CD4-positive, alpha-beta T cell (primary cell): Measurements from ENCODE around the gene PRR5L. TPM values are rescaled to one million over a fixed set of nuclear protein-coding genes. Genes with fewer than 3 reads are reported as not detected.

Experiments
- ATAC-seq: fragments of 200-7000 bp; cut with Tn5 transposase; one replicate; pipeline ENCODE4 v1.10.0; 2022; ENCODE audit warnings: mild to moderate bottlenecking; ENCODE audit not compliant: poor library complexity
- CTCF ChIA-PET: fragments of 350-600 bp; sonication (Branson Sonifier 250); formaldehyde crosslinking; loops from one replicate; lab custom pipeline; 2021; ENCODE audit warnings: antibody characterized with exemption, inconsistent platforms; lab: Charles Lee
- POLR2A ChIA-PET: fragments of 350-600 bp; sonication (Branson Sonifier 250); formaldehyde crosslinking; loops from one replicate; lab custom pipeline; 2021; ENCODE audit warnings: antibody characterized with exemption, inconsistent platforms; lab: Charles Lee
- DNase-seq, 14 experiments: peaks; one replicate each; pipeline ENCODE4 v3.0.0-alpha.2; 2013 to 2020; ENCODE audit warnings: mixed read lengths in 2 of 14
- H3K27ac ChIP-seq, 2 donors: one replicate each; pipeline versions ENCODE4 v1.5.1 to v1.7.0; 2013; ENCODE audit warnings: low read length in 2 of 2, low read depth in 1 of 2, mild to moderate bottlenecking in 1 of 2
- H3K27me3 ChIP-seq, 2 experiments: 1 replicate in 1 of 2; 2 replicates in 1 of 2; pipeline versions ENCODE4 v1.6.1 to v1.7.0; 2013; ENCODE audit warnings: low read length in 2 of 2, control low read depth in 1 of 2, mild to moderate bottlenecking in 1 of 2, moderate library complexity in 1 of 2; ENCODE audit not compliant: insufficient read depth in 2 of 2, control insufficient read depth in 1 of 2
- H3K36me3 ChIP-seq: one replicate; pipeline ENCODE4 v1.6.1; 2013; ENCODE audit warnings: low read length, control low read depth; ENCODE audit not compliant: insufficient read depth
- H3K4me1 ChIP-seq: one replicate; pipeline ENCODE4 v1.6.1; 2013; ENCODE audit warnings: low read length, control low read depth; ENCODE audit not compliant: insufficient read depth
- H3K4me3 ChIP-seq: one replicate; pipeline ENCODE4 v1.5.1; 2013; ENCODE audit warnings: mild to moderate bottlenecking, low read length, moderate library complexity
- H3K9me3 ChIP-seq, 2 experiments: 1 replicate in 1 of 2; 2 replicates in 1 of 2; pipeline versions ENCODE4 v1.6.1 to v1.7.0; 2013; ENCODE audit warnings: low read length in 2 of 2, mild to moderate bottlenecking in 2 of 2, control low read depth in 1 of 2, moderate library complexity in 1 of 2; ENCODE audit not compliant: control insufficient read depth in 1 of 2, insufficient read depth in 1 of 2
- H3K27ac Mint-ChIP-seq: one replicate; pipeline ENCODE4 v1.8.0; 2020; ENCODE audit warnings: mixed read lengths
- H3K27me3 Mint-ChIP-seq: one replicate; pipeline ENCODE4 v1.8.0; 2021; ENCODE audit warnings: mixed read lengths
- H3K36me3 Mint-ChIP-seq: one replicate; pipeline ENCODE4 v1.8.0; 2021; ENCODE audit warnings: low read depth, mixed read lengths
- H3K4me1 Mint-ChIP-seq: one replicate; pipeline ENCODE4 v1.8.0; 2021; ENCODE audit warnings: low read depth, mixed read lengths
- H3K4me3 Mint-ChIP-seq: one replicate; pipeline ENCODE4 v1.8.0; 2020; ENCODE audit warnings: mild to moderate bottlenecking, mixed read lengths
- H3K9me3 Mint-ChIP-seq: one replicate; pipeline ENCODE4 v1.8.0; 2020; ENCODE audit warnings: mixed read lengths
- intact Hi-C, 2 experiments: fragments of 100-400 bp; cut with DNase I in 1 of 2; cut with micrococcal nuclease in 1 of 2; formaldehyde crosslinking; loops; one replicate each; pipeline versions ENCODE4 v1.15.1 to v1.9.0; 2023 to 2025; cut with DNase I, micrococcal nuclease
- total RNA-seq, 174 experiments: library from RNA in 2 of 174; stranded (reverse) in 2 of 174; gene quantifications; one replicate each; pipeline ENCODE4 v1.2.3 and lab custom pipeline; 2021 to 2026
- TF ChIP-seq, protein P1 (sequence below): fragments of 200-600 bp; IDR thresholded peaks from one replicate; pipeline ENCODE4 v1.8.0; 2022; ENCODE audit warnings: antibody characterized with exemption, mild to moderate bottlenecking

Gene PRR5L
- total RNA-seq, 2 experiments from 2014 or later: 5.4 to 7.6 TPM

DNA sequence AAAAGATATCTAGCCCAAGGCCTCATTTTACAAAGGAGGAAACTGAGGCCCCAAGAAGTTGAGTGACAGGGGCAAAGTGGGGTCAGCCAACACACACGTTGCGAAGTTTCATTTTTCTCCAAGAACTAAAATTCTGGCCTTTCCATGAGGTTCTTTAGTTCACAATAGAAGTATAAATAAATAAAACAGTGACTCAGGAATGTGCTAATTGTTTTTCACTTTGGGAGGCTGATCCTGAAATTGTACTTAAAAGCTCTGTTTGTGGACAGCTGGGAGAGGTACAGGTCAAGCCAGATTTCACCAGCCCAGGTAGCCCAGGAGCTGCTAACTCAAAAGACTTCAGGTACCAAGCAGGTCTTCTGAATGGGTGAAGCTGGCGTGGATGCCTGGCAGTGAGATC lies 108.7 kb downstream of the PRR5L start:
- Mint-ChIP-seq H3K27ac (no peak overlapping the region), H3K27me3 (no peaks in the 10 kb centered on the region), H3K4me1 (peaks cover 38% of the 10 kb centered on the region), H3K4me3 (no peak overlapping the region), H3K36me3 (peaks cover 10% of the 10 kb centered on the region), H3K9me3 (no peaks in the 10 kb centered on the region)
- Histone ChIP-seq H3K27ac (no peak overlapping the region), H3K36me3 (peaks cover 16% of the 10 kb centered on the region), H3K4me1 (peaks cover 35% of the 10 kb centered on the region), H3K4me3 (no peak overlapping the region), H3K27me3 (no peaks in the 10 kb centered on the region), H3K9me3 (no peaks in the 10 kb centered on the region)
- intact Hi-C loops: no loop called here
- CTCF ChIA-PET: interaction anchor here (1.7 kb wide), 1 partner anchor 9 kb away, joined by 3 read pairs; no protein-coding TSS in a partner anchor
- TF ChIP-seq, protein P1, sequence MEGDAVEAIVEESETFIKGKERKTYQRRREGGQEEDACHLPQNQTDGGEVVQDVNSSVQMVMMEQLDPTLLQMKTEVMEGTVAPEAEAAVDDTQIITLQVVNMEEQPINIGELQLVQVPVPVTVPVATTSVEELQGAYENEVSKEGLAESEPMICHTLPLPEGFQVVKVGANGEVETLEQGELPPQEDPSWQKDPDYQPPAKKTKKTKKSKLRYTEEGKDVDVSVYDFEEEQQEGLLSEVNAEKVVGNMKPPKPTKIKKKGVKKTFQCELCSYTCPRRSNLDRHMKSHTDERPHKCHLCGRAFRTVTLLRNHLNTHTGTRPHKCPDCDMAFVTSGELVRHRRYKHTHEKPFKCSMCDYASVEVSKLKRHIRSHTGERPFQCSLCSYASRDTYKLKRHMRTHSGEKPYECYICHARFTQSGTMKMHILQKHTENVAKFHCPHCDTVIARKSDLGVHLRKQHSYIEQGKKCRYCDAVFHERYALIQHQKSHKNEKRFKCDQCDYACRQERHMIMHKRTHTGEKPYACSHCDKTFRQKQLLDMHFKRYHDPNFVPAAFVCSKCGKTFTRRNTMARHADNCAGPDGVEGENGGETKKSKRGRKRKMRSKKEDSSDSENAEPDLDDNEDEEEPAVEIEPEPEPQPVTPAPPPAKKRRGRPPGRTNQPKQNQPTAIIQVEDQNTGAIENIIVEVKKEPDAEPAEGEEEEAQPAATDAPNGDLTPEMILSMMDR: no peak
- ATAC-seq (no peak), DNase-seq (no peak)
- POLR2A ChIA-PET: no interaction called here

DNA sequence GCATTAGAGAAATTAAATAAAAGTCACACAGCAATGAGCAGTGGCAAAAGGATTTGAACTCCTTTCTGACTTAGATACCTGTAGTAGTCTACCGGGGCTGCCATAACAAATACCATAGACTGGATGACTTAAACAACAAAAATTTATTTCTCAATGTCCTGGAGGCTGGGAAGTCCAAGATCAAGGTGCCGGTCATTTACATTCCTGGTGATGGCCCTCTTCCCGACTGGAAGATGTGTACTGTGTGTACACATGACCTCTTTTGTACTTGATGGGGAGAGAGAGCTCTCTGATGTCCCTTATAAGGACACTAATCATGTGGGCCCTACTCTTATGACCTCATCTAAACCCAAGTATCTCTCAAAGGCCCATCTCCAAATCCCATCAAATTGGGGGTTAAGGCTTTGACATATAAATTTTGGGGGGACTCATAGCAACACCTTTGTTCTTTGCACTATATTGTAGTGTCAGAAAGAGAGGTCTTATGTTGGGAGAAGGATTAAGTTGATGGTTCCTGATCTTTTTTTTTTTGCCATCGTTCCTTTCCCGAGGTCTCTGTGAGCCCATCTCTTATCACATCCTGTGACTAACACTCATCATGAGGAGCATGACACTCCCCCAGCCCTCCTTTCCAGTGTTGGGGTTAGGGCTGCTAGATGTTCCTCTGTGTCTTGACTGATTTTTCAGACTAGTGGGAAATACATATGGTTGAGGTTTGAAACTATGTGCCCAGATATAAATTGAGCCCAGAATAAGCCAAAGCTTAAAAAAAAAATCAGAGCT lies 109.7 kb downstream of the PRR5L start:
- Histone ChIP-seq H3K9me3 (no peaks in the 10 kb centered on the region), H3K4me1 (peaks cover 36% of the 10 kb centered on the region), H3K27me3 (no peaks in the 10 kb centered on the region), H3K4me3 (no peak overlapping the region), H3K36me3 (peaks cover 16% of the 10 kb centered on the region), H3K27ac (no peak overlapping the region)
- Mint-ChIP-seq H3K27me3 (no peaks in the 10 kb centered on the region), H3K36me3 (peaks cover 10% of the 10 kb centered on the region), H3K4me1 (peaks cover 38% of the 10 kb centered on the region), H3K9me3 (no peaks in the 10 kb centered on the region), H3K4me3 (no peak overlapping the region), H3K27ac (no peak overlapping the region)
- TF ChIP-seq, protein P1: no peak
- no peak for DNase-seq
- intact Hi-C loops: no loop called here
- no peak for ATAC-seq
- POLR2A ChIA-PET: no interaction called here
- CTCF ChIA-PET: interaction anchor here (1.7 kb wide), 1 partner anchor 10 kb away, joined by 3 read pairs; no protein-coding TSS in a partner anchor

DNA sequence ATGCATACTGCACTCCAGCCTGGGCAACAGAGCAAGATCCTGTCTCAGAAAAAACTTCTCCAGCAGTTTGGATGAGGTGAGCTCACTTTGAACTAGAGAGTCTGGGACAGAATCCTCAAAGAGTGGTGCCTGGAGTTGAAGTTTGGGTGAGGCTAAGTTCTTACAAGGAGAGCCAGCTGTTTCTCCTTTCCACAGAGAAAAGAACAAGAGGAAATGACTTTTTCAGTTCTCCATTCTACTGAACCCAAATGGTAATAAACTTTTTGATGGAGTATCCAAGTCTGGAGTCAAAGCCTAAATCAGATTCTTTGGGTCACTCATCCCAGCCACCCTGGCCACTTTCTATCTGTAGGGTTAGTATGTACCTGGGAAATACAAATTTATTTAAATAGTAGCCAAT lies 111.3 kb downstream of the PRR5L start:
- H3K36me3 ChIP-seq: peaks cover 10% of the 10 kb centered on the region
- H3K4me3 ChIP-seq: no peak overlapping the region
- DNase-seq (no peak), ATAC-seq (no peak)
- CTCF ChIA-PET: no interaction called here
- Mint-ChIP-seq H3K36me3 (peaks cover 7% of the 10 kb centered on the region), H3K4me1 (peaks cover 49% of the 10 kb centered on the region), H3K4me3 (no peak overlapping the region), H3K27ac (peak overlapping the region; percentile 50), H3K27me3 (no peaks in the 10 kb centered on the region), H3K9me3 (no peaks in the 10 kb centered on the region)
- peaks cover 46% of the 10 kb centered on the region for H3K4me1 ChIP-seq
- H3K27ac ChIP-seq: no peak overlapping the region
- no peaks in the 10 kb centered on the region for H3K27me3 ChIP-seq
- TF ChIP-seq, protein P1: no peak
- intact Hi-C loops: no loop called here
- POLR2A ChIA-PET: no interaction called here
- H3K9me3 ChIP-seq: no peaks in the 10 kb centered on the region
